GM19240 (cell line): Measurements from ENCODE around the gene NCOA5.
A peak's percentile ranks its signal among the peaks of the same experiment; 100 is the strongest.

Experiments
- DNase-seq: peaks from one replicate; pipeline ENCODE4 v3.0.0; 2011; ENCODE audit warnings: low spot score; ENCODE audit not compliant: insufficient read length

Gene NCOA5

DNA sequence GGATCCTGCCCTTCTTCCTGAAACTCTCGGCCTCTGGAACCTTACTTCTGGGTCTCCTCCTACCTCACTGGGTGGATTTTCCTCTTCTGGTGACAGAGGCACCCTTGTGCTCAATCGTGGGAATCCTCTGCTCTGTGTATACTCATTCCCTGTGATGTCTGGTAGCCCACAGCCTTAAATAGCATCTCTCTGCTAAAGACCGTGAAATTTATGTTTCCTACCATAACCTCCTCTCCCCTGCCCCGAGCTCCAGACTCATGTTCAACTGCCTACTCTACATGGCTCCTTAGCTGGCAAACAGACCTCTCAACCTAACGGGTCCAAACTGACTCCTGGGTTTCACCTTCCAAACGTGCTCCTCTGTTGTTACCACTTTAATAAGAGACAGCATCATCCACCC, 71.2 kb downstream of the NCOA5 start:
- DNase-seq = no peak

- DNase-seq = no peak
Observed at GRCh38 chr20:46018112-46018511, 71.7 kb downstream of the NCOA5 start.

DNA sequence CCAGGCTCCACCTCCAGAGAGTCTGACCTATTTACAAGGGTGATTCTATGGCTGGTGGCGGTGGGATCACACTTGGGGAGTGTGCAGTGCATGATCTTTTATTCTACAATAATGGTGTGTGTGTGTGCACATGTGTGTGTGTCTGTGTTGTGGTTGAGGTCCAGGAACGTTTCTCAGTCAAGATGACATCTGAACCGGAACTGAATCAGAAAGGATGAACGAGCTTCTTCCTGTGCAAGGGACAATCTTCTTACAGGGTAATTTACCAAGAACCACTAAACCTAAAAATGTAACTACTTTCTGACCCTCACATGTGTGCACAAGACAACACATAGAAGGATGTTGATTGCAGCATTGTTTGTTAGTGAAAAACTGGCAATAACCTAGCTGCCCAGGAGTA, 72.5 kb downstream of the NCOA5 start:
- no peak for DNase-seq

DNA sequence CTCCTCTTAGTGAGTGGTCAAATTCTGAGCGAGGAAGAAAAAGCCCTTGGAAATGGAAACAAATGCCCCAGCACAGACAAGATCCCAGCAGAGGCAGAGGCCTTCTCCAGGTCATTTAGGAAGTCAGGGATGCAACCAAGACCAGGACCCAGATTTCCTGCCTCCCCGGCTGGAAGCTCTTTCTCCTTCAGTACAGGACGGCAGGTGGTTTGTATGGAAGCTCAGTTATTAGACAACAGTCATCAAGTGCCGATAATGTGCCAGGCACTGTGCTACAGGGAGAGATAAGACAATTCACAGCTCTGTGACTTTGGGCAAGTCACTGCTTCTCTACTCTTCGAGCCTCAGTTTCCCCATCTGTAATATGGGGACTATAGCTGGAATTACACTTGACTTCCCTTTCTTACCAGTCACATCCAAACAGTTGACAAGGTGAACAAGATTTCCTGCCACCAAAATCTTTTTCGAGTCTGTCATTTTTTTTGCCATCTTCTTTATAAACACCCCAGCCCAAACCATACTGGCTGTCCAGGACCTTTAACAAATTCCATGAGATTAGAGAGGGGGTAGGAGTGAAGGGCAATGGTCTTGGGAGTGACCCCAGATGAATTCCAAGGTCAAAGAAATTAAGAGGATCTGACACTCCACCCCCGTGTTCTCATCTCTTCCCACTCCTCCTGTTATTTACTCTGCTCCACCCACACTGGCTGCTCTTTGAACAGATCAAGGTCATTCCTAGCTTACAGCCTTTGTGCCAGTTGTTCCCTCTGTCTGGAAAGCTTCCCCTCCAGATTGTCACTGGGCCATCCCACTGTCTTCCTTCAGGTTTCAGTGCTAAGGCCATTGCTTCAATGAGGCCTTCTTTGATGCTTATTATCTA, 75.0 kb downstream of the NCOA5 start:
- no peak for DNase-seq

- peak; percentile 68 for DNase-seq
Observed at GRCh38 chr20:46013829-46014516, 75.8 kb downstream of the NCOA5 start.

DNA sequence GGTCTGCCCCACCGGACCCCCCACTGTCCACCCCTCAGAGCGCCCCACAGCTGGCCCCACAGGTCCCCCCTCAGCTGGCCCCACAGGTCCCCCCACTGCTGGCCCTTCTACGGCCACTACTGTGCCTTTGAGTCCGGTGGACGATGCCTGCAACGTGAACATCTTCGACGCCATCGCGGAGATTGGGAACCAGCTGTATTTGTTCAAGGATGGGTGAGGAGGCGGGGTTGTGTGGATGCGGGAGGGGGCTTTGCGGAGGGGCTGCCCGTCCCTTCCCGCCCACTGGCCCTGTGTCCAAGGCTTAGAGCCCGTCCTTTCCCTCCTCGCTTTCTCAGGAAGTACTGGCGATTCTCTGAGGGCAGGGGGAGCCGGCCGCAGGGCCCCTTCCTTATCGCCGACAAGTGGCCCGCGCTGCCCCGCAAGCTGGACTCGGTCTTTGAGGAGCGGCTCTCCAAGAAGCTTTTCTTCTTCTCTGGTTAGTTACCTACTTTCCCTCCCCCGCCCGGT, 76.4 kb downstream of the NCOA5 start:
- DNase-seq = no peak

- no peak for DNase-seq
Observed at GRCh38 chr20:46012921-46013320, 76.8 kb downstream of the NCOA5 start.

DNA sequence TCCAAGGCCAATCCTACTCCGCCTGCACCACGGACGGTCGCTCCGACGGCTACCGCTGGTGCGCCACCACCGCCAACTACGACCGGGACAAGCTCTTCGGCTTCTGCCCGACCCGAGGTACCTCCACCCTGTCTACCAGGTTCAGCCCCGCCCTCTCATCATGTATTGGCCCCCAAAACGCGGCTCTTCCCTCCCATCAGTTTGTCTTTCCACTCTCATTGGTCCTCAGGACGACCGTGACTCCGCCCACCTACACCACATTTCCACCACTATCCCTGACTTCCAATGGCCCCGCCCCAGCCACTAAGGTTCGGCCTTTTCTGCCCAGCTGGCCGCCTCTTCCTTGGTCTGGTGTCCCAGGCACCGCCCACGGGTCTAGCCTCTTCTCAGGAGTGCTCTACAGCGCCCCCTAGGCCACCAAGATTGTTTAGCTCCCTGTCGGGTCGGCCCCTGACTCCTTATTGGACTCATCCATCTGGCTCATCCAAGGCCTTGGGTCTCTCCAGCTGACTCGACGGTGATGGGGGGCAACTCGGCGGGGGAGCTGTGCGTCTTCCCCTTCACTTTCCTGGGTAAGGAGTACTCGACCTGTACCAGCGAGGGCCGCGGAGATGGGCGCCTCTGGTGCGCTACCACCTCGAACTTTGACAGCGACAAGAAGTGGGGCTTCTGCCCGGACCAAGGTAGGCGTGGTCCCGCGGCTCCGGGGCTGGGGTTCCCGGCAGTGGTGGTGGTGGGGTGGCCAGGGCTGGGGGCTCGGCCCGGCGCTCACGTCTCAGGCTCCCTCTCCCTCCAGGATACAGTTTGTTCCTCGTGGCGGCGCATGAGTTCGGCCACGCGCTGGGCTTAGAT, 77.9 kb downstream of the NCOA5 start:
- DNase-seq = no peak
